Measurements from ENCODE around the gene VSNL1. TPM values are rescaled to one million over a fixed set of nuclear protein-coding genes. Genes with fewer than 3 reads are reported as not detected.

Gene VSNL1
- total and polyA plus RNA-seq, 9 donors, result 2.3 to 10.0 (median 4.9) TPM

GRCh38 chr2:17637131-17637906 lies 96.8 kb downstream of the VSNL1 start:
- 55% methylated on average over 5 of the region's 8 CpGs for WGBS (ENCODE audit: insufficient coverage)
- Histone ChIP-seq H3K36me3 (ENCODE audit: control insufficient read depth, insufficient read depth, low read length) (no peaks in the 10 kb centered on the region), H3K4me1 (ENCODE audit: control insufficient read depth, insufficient read depth, low read length) (peaks cover 41% of the 10 kb centered on the region), H3K27ac (ENCODE audit: low read length) (peak overlapping the region; percentile 71), H3K27me3 (ENCODE audit: control insufficient read depth, insufficient read depth, low read length) (no peaks in the 10 kb centered on the region), H3K4me3 (ENCODE audit: low read length) (no peak overlapping the region), H3K9me3 (replicated peaks; ENCODE audit: control insufficient read depth, low read depth, low read length) (no peaks in the 10 kb centered on the region)
- peak; percentile 20 for DNase-seq

DNA sequence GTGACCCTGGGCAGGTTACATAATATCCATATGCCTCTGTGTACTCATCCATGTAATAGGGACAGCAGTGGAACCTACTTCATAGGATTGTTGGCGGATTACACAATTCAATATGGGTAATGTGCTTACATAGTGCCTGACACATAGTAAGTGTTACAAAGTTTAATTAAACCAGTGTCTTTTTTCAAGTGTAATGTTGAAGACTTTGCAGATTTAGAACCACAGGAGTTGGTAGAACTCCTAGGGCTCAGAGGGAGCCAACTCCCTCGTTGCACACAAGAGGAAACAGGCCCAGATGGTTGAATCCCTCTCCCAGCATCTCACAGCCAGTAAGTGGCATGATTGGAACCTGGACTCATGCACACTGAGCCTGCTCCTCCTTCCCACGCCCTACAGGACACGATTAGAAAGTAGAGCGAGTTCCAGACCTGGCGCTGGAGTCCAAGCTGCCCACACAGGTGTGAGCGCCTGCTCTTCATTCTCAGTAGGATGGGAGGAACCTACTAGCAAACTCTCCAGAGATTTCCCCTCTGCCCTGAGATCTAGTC lies 97.8 kb downstream of the VSNL1 start:
- Histone ChIP-seq H3K27ac (ENCODE audit: low read length) (no peak overlapping the region), H3K27me3 (ENCODE audit: control insufficient read depth, insufficient read depth, low read length) (no peaks in the 10 kb centered on the region), H3K36me3 (ENCODE audit: control insufficient read depth, insufficient read depth, low read length) (no peaks in the 10 kb centered on the region), H3K4me3 (ENCODE audit: low read length) (no peak overlapping the region), H3K4me1 (ENCODE audit: control insufficient read depth, insufficient read depth, low read length) (peaks cover 46% of the 10 kb centered on the region), H3K9me3 (replicated peaks; ENCODE audit: control insufficient read depth, low read depth, low read length) (no peaks in the 10 kb centered on the region)
- WGBS (ENCODE audit: insufficient coverage), result 79% methylated on average over 2 of the region's 7 CpGs
- no peak for DNase-seq

DNA sequence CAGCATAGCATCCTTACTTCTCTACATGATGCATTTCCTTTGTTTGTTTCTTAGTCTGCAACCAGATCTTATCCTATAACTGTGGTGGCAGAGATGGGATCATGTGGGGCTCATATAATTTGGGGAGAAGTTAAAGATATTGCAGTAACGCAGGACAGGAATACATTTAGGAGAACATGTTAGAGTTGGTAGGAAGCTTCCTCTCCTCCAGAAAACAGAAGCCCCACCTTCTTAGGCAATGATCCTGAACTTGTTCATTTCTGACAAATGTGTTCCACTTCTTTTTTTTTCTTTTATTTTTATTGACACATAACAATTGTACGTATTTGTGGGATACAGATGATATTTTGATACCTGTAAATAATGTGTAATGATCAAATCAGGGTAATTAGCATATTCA lies 99.9 kb downstream of the VSNL1 start:
- no peak for DNase-seq
- Histone ChIP-seq H3K27ac (ENCODE audit: low read length) (no peak overlapping the region), H3K9me3 (replicated peaks; ENCODE audit: control insufficient read depth, low read depth, low read length) (no peaks in the 10 kb centered on the region), H3K27me3 (ENCODE audit: control insufficient read depth, insufficient read depth, low read length) (no peaks in the 10 kb centered on the region), H3K36me3 (ENCODE audit: control insufficient read depth, insufficient read depth, low read length) (no peaks in the 10 kb centered on the region), H3K4me3 (ENCODE audit: low read length) (no peak overlapping the region), H3K4me1 (ENCODE audit: control insufficient read depth, insufficient read depth, low read length) (peaks cover 49% of the 10 kb centered on the region)
- WGBS (ENCODE audit: insufficient coverage), result no CpG with 5 or more reads among the region's 2 CpGs

DNA sequence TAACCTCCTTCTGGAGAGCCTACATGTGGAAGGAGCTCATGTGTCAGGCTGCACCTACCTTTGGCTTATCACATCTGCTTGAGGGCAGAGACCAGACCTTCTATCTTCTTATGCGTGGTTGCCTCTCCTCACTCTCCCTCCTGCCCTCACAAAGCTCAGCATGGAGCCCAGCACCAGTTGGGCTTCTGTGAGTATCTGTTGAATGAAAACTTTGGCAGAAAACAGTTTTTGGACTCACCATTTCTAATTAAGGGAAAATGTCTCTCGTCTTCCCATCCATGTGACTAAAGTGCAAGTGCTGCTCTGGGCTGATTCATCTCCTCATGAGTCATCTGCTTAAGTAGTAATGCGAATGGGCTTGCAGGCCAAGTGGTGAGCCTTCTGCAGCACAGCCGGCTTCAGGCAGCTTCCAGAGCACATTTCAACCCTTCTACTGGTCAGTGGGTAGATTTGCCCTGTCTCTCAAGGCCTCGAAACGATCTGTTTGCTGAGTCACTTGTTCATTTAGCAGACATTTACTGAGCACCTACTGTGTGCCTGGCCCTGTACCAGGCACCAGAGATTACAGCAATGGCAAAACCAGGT lies 102.6 kb downstream of the VSNL1 start:
- peak overlapping the region; percentile 66 for H3K27ac ChIP-seq (ENCODE audit: low read length)
- WGBS (ENCODE audit: insufficient coverage), result 79% methylated on average over 4 of the region's 6 CpGs
- peaks cover 34% of the 10 kb centered on the region for H3K4me1 ChIP-seq (ENCODE audit: control insufficient read depth, insufficient read depth, low read length)
- H3K27me3 ChIP-seq (ENCODE audit: control insufficient read depth, insufficient read depth, low read length), result no peaks in the 10 kb centered on the region
- DNase-seq, result peak; percentile 63
- H3K9me3 ChIP-seq (replicated peaks; ENCODE audit: control insufficient read depth, low read depth, low read length), result no peaks in the 10 kb centered on the region
- no peak overlapping the region for H3K4me3 ChIP-seq (ENCODE audit: low read length)
- no peaks in the 10 kb centered on the region for H3K36me3 ChIP-seq (ENCODE audit: control insufficient read depth, insufficient read depth, low read length)

DNA sequence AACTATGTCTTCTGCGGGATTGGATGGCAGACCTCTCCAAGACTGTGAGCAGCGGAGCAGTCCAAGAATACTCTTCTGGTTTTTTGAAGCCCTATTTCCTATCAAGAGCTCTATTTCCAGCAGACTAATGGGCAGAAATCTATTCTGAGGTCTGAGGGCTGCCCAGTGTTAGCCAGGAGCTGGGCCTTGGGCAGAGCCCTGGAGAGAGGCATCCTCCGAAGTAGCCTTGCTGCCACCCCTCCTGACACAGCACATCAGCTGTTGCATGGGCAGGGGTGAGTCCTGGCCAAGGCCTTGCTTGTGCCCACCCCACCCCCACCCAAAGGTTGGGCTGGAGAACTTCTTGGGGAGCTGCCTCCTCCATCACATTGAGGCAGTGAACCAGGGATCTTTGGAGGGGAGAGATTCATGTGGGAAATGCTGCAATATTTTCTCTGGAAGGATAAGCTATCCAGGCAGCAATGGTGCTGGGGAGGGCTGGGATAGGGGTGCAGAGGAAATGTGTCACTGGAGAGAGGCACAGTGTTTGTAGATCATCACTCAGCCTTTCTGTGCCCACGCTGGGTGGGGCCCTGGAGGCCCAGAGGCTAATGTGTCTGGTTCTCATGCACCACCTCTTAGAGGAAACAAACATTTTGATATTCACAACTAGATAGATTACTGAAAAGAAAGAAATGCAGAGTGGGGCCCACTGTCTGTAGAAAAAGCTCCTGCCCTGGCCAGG lies 104.7 kb downstream of the VSNL1 start:
- peak overlapping the region; percentile 66 for H3K27ac ChIP-seq (ENCODE audit: low read length)
- no peaks in the 10 kb centered on the region for H3K9me3 ChIP-seq (replicated peaks; ENCODE audit: control insufficient read depth, low read depth, low read length)
- 89% methylated on average over 2 of the region's 4 CpGs for WGBS (ENCODE audit: insufficient coverage)

GRCh38 chr2:17646081-17646554 lies 105.6 kb downstream of the VSNL1 start:
- Histone ChIP-seq H3K36me3 (ENCODE audit: control insufficient read depth, insufficient read depth, low read length) (no peaks in the 10 kb centered on the region), H3K4me3 (ENCODE audit: low read length) (no peak overlapping the region), H3K9me3 (replicated peaks; ENCODE audit: control insufficient read depth, low read depth, low read length) (no peaks in the 10 kb centered on the region), H3K27me3 (ENCODE audit: control insufficient read depth, insufficient read depth, low read length) (no peaks in the 10 kb centered on the region), H3K4me1 (ENCODE audit: control insufficient read depth, insufficient read depth, low read length) (peaks cover 34% of the 10 kb centered on the region), H3K27ac (ENCODE audit: low read length) (no peak overlapping the region)
- DNase-seq, result peak; percentile 71
- 8% methylated on average over 2 of the region's 3 CpGs for WGBS (ENCODE audit: insufficient coverage)

More for the DNA sequence above, 104.7 kb downstream of the VSNL1 start:
- no peaks in the 10 kb centered on the region for H3K27me3 ChIP-seq (ENCODE audit: control insufficient read depth, insufficient read depth, low read length)
- peak; percentile 14 for DNase-seq
- H3K4me1 ChIP-seq (ENCODE audit: control insufficient read depth, insufficient read depth, low read length), result peaks cover 34% of the 10 kb centered on the region
- H3K4me3 ChIP-seq (ENCODE audit: low read length), result no peak overlapping the region
- H3K36me3 ChIP-seq (ENCODE audit: control insufficient read depth, insufficient read depth, low read length), result no peaks in the 10 kb centered on the region

DNA sequence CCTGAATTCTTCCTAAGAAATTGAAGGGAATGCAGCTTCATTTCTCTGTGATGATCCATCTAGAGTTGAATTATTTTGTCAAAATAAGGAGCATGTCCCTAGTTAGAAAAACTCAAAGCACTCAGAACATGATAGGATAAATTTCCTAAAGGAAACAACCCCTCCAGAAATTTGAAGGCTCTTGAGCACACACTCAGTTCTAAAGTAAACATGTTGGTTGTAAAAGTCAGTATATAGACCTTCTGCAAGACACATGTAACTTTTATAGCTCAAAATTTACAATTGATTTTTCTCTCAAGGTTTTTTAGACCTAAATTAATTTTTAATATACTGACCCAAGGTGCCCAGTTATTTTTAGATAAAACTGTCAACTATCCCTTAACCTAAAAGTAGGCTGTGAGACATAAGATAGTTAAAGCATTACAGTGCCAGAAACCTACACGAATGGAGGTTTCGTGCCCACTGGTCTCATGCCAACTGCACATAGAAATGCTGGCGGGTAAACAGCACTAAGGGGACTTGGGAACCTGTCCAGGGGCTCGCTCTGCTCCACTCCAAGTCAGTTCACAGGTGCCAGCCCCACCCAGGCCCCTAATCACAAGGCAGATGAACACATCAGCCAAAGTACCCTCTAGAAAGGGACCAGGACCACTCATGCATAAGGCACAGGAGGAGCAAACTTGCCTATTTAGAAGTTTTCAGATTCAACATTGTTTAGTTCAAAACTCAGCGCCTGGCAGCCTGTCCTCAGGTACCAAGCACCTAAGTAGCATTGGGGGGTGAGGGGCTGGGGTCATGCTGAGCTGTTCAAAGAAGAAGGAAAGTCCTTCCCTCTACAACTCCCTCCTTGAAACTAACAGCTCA lies 106.6 kb downstream of the VSNL1 start:
- no peaks in the 10 kb centered on the region for H3K9me3 ChIP-seq (replicated peaks; ENCODE audit: control insufficient read depth, low read depth, low read length)
- no peaks in the 10 kb centered on the region for H3K36me3 ChIP-seq (ENCODE audit: control insufficient read depth, insufficient read depth, low read length)
- DNase-seq, result peak; percentile 12
- WGBS (ENCODE audit: insufficient coverage), result 41% methylated on average over 4 of the region's 5 CpGs
- H3K4me3 ChIP-seq (ENCODE audit: low read length), result no peak overlapping the region
- H3K27ac ChIP-seq (ENCODE audit: low read length), result peak overlapping the region; percentile 9
- no peaks in the 10 kb centered on the region for H3K27me3 ChIP-seq (ENCODE audit: control insufficient read depth, insufficient read depth, low read length)
- H3K4me1 ChIP-seq (ENCODE audit: control insufficient read depth, insufficient read depth, low read length), result peaks cover 34% of the 10 kb centered on the region

GRCh38 chr2:17648581-17648980 lies 108.1 kb downstream of the VSNL1 start:
- Histone ChIP-seq H3K4me3 (ENCODE audit: low read length) (no peak overlapping the region), H3K9me3 (replicated peaks; ENCODE audit: control insufficient read depth, low read depth, low read length) (no peaks in the 10 kb centered on the region), H3K36me3 (ENCODE audit: control insufficient read depth, insufficient read depth, low read length) (no peaks in the 10 kb centered on the region), H3K27me3 (ENCODE audit: control insufficient read depth, insufficient read depth, low read length) (no peaks in the 10 kb centered on the region), H3K27ac (ENCODE audit: low read length) (no peak overlapping the region), H3K4me1 (ENCODE audit: control insufficient read depth, insufficient read depth, low read length) (peaks cover 25% of the 10 kb centered on the region)
- DNase-seq, result no peak
- WGBS (ENCODE audit: insufficient coverage), result 56% methylated on average over 1 of the region's 1 CpG

GRCh38 chr2:17649026-17649425 lies 108.5 kb downstream of the VSNL1 start:
- Histone ChIP-seq H3K36me3 (ENCODE audit: control insufficient read depth, insufficient read depth, low read length) (no peaks in the 10 kb centered on the region), H3K27me3 (ENCODE audit: control insufficient read depth, insufficient read depth, low read length) (no peaks in the 10 kb centered on the region), H3K4me1 (ENCODE audit: control insufficient read depth, insufficient read depth, low read length) (peaks cover 21% of the 10 kb centered on the region), H3K27ac (ENCODE audit: low read length) (no peak overlapping the region), H3K4me3 (ENCODE audit: low read length) (no peak overlapping the region), H3K9me3 (replicated peaks; ENCODE audit: control insufficient read depth, low read depth, low read length) (no peaks in the 10 kb centered on the region)
- 96% methylated on average over 10 of the region's 11 CpGs for WGBS (ENCODE audit: insufficient coverage)
- DNase-seq, result no peak

All from muscle of leg (tissue), 11 donors.